ENCODE measurements around the gene KANK2.
A peak's percentile ranks its signal among the peaks of the same experiment; 100 is the strongest.
"Not testable (repeated sequence)": the region's sequence is repeated elsewhere in the genome, so short reads cannot be mapped to it uniquely, and the experiment has no call there.

Gene KANK2

DNA sequence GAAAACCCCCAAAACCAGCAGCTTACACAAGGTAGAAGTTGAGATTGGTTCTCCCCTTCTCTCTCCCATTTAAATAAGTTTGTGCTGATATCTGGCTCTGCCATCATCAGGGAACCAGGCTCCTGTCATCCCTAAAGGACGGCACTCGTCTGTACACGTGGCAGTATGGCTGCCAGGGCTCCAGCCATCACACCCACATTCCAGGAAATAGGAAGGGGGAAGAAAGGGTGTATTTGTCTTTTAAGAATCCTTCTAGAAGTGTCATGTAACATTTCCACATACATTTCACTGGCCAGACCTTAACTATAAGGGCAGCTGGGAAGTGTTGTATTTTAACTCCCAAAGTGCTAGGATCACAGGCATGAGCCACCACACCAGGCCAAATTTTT, 51.8 kb downstream of the KANK2 start:
- TF ChIP-seq, protein P1, sequence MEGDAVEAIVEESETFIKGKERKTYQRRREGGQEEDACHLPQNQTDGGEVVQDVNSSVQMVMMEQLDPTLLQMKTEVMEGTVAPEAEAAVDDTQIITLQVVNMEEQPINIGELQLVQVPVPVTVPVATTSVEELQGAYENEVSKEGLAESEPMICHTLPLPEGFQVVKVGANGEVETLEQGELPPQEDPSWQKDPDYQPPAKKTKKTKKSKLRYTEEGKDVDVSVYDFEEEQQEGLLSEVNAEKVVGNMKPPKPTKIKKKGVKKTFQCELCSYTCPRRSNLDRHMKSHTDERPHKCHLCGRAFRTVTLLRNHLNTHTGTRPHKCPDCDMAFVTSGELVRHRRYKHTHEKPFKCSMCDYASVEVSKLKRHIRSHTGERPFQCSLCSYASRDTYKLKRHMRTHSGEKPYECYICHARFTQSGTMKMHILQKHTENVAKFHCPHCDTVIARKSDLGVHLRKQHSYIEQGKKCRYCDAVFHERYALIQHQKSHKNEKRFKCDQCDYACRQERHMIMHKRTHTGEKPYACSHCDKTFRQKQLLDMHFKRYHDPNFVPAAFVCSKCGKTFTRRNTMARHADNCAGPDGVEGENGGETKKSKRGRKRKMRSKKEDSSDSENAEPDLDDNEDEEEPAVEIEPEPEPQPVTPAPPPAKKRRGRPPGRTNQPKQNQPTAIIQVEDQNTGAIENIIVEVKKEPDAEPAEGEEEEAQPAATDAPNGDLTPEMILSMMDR (IDR thresholded peaks at IDR 0.05; ENCODE audit: control insufficient read depth, insufficient read depth, low read depth, low read length, missing control alignments) = no peak
- H3K4me3 ChIP-seq (ENCODE audit: control insufficient read depth, low read depth, low read length) = no peak overlapping the region
- DNase-seq (ENCODE audit: low read depth) = no peak

DNA sequence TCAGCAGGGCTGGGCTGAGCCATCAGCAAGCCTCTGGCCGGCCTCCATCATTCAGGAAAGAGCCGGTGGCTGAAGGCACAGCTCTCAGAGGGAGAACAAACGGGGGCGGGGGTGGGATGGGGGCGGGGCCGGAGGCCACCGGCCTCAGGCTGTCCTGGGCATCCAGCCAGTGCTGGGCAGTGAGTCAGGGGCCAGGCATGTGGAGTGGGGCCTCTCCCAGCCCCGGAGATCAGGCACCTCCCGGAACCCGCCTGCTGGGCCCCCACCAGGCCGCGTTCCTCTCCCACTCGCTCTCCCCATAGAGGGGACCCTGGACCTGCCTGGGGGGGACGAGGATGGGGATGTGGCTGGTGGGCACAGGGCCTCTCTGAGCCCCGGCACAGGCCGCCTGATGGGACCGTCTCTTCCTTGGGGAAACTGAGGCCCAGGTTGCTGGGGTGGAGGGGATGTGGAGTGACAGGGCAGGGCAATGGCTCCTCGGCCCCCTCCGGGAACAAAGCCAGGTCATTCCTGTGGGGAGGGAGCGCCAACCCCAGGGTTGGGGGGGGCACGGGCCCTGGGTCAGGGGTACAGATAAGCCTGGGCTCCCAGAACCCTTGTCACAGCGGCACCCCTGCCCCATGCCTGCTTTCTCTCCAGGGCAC, 54.7 kb downstream of the KANK2 start:
- TF ChIP-seq, protein P1 (IDR thresholded peaks at IDR 0.05; ENCODE audit: control insufficient read depth, insufficient read depth, low read depth, low read length, missing control alignments) = no peak
- peak; percentile 73 for DNase-seq (ENCODE audit: low read depth)
- H3K4me3 ChIP-seq (ENCODE audit: control insufficient read depth, low read depth, low read length) = peak overlapping the region; percentile 10; the same call in 1 of the 2 replicates

DNA sequence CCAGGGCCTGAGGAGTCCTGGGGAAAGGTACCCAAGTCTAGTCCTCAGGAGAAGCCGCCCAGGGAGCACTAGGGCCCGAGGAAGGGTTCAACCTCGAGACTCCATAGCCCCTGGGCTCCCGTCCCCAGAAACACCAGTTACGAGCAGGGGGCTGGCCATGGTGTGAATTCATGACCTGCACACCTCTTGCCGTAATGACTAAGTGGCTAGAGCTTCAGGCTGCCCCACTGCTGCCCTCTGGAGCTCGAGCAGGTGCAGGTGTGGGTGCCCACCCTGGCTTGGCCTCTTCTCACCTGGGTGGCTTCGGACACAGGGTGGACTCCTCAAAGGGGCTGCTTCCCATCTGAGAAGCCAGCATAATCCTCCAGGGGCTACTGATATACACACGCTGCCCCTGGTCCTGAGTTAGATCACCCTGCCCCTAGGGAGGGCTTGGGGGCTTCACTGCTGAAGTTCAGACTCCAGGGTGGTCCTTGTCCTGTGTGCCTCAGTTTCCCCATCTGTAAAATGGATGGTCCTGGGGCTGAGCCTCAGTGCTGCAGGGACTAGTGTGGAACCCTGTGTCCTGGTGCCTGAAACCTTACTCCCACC, 55.3 kb downstream of the KANK2 start:
- no peak for DNase-seq (ENCODE audit: low read depth)
- TF ChIP-seq, protein P1 (IDR thresholded peaks at IDR 0.05; ENCODE audit: control insufficient read depth, insufficient read depth, low read depth, low read length, missing control alignments) = no peak
- no peak overlapping the region for H3K4me3 ChIP-seq (ENCODE audit: control insufficient read depth, low read depth, low read length)

DNA sequence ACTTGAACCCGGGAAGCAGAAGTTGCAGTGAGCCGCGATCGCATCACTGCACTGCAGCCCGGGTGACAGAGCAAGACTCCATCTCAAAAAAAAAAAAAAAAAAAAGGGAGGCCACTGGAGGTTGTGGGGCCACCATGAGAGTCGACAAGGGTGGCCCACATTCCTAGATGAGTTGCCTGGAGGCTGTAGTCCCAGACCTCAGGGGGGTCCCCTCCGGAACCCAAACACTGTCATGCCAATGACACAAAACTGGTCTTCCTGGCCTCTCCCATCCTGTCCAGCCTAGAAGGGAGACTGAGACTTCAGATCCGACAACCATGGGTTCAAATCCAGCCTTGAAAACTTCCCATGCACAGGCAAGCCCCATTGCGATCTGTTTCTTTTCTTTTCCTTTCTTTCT, 56.4 kb downstream of the KANK2 start:
- H3K4me3 ChIP-seq (ENCODE audit: control insufficient read depth, low read depth, low read length) = no peak overlapping the region
- TF ChIP-seq, protein P1 (IDR thresholded peaks at IDR 0.05; ENCODE audit: control insufficient read depth, insufficient read depth, low read depth, low read length, missing control alignments) = no peak
- no peak for DNase-seq (ENCODE audit: low read depth)

DNA sequence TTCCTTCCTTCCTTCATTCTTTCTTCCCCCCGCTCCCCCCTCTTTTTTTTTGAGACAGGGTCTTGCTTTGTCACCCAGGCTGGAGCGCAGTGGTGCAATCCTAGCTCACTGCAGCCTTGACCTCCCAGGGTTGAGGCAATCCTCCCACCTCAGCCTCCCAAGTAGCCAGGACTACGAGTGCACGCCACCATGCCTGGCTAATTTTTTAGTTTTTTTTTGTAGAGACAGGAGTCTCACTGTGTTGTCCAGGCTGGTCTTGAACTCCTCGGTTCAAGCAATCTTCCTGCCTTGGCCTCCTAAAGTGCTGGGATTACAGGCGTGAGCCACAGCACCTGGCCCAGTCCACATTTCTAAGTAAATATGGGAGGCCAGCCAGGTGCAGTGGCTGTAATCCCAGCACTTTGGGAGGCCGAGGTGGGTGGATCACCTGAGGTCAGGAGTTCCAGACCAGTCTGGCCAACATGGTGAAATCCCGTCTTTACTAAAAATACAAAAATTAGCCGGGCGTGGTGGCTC, 57.3 kb downstream of the KANK2 start:
- DNase-seq (ENCODE audit: low read depth); H3K4me3 ChIP-seq (ENCODE audit: control insufficient read depth, low read depth, low read length): not testable (repeated sequence)

DNA sequence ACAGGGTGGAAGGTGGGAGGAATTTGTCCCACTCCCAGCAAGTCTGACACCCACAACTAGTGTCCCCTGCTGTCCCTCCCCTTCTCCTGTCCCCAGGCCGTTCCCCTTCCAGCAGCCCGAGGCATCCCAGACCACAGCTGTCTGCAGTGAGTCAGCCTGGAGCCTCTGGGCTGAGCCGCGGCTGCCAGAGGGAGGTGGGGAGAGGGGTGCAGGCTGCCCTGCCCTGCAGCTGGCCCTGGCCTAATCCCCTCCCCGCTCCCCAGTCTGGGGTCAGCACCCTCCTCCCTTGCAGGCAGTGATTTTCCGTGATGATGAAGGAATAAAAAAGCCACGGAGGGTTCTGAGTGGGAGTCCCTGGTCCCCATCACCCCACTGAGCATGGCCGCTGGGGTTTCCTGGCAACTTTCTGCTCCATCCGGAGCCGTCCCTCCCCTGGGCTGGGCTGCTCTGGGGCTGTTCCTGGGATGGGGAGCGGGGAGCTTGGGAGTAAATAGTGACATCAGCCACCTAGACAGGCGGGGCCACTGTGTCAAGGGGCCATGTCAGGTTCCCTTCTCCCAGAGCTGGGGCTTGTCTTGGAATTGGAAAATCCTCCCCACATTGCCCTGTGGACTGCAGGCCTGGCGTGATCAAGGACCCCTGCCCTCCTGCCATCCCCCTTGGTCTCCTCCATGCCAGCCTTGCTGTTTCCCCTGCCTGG, 58.6 kb downstream of the KANK2 start:
- TF ChIP-seq, protein P1 (IDR thresholded peaks at IDR 0.05; ENCODE audit: control insufficient read depth, insufficient read depth, low read depth, low read length, missing control alignments) = no peak
- peak; percentile 45 for DNase-seq (ENCODE audit: low read depth)
- H3K4me3 ChIP-seq (ENCODE audit: control insufficient read depth, low read depth, low read length) = peak overlapping the region; percentile 29

All from AG09309 (cell line).